GM18502 (cell line): ENCODE results near the gene ADAM29.
"Not testable (repeated sequence)": the region's sequence is repeated elsewhere in the genome, so short reads cannot be mapped to it uniquely, and the experiment has no call there.

Experiments
- ATAC-seq: cut with Tn5 transposase; IDR thresholded peaks from one replicate; pipeline ENCODE4 v1.9.1; 2021; ENCODE audit warnings: mild to moderate bottlenecking; ENCODE audit not compliant: unreplicated experiment, poor library complexity

The ADAM29 gene

GRCh38 chr4:174940002-174940401 lies 21.8 kb downstream of the ADAM29 start:
- no peak for ATAC-seq

- ATAC-seq, result no peak
Observed at GRCh38 chr4:174946246-174946645, 28.1 kb downstream of the ADAM29 start.

- no peak for ATAC-seq
Observed at GRCh38 chr4:174948826-174949225, 30.7 kb downstream of the ADAM29 start.

DNA sequence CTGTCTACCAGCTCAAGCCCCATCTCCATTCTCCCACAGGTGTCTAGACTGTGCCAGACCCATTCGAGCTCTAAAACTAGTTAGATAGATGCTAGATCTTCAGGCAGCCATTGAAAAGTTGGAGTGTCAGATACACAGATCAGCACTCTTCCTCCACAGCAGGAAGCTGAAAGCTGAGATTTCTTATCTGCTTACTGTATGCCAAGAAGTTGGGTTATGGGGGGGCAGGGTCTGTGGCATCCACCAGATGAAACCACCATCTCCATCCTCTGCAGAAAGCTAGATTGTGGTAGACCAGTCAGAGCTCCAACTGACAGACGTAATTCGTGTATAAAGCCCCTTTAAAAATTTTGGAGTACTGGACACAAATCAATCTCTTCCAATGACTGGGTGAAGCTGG lies 54.8 kb downstream of the ADAM29 start:
- no peak for ATAC-seq

DNA sequence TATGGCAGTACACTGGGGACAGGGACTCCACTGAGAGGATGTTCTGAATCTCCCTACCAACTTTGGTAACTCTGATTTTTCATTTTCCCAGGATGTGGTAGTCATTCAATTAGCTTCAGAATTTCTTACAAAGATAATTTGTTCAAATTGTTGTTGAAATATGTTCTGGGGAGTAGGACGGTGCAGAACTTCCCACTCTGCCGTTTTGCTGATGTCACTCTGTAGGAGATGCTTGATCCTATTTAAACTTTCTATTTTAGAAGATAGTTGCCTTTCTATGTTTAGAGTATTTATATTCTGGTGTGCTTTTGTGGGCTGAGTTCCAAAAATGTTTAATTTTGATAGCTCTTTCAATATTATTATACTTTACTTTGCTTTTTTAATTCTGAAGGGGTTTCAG lies 55.2 kb downstream of the ADAM29 start:
- ATAC-seq, result no peak

DNA sequence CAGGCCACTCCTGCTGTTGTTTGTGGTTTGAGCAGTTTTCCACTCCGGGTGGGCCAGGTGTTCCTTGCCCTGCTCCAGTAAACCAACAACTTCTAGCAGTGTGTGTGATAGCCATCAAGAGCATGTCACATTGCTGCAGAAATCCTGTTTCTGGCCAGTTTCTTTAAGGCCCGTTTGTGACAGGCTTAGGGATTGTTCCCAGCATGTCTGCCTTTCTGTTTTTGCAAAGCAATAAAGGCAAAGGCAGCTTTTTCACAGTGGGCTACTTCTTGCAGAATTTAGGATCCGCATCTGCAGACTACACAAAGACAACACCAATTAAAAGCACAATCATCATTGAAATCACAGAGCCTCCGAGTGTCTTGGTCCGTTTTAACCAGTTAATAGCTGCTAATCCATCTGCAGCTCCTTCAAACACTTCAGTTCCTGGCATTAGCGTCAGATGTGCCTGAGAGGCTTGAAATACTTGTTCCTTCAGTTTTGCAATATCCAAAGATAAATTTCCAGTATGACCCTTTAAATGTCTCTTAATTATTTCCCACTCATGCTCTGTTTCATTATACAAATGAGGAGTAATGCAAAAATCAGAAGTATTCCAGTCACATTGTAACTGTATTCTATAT lies 65.1 kb downstream of the ADAM29 start:
- ATAC-seq, result no peak

DNA sequence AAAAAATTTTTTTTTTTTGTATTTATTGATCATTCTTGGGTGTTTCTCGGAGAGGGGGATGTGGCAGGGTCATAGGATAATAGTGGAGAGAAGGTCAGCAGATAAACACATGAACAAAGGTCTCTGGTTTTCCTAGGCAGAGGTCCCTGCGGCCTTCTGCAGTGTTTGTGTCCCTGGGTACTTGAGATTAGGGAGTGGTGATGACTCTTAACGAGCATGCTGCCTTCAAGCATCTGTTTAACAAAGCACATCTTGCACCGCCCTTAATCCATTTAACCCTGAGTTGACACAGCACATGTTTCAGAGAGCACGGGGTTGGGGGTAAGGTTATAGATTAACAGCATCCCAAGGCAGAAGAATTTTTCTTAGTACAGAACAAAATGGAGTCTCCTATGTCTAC lies 65.7 kb downstream of the ADAM29 start:
- ATAC-seq, result not testable (repeated sequence)

- no peak for ATAC-seq
Observed at GRCh38 chr4:174989791-174990190, 71.6 kb downstream of the ADAM29 start.

- no peak for ATAC-seq
Observed at GRCh38 chr4:174993916-174994315, 75.8 kb downstream of the ADAM29 start.

DNA sequence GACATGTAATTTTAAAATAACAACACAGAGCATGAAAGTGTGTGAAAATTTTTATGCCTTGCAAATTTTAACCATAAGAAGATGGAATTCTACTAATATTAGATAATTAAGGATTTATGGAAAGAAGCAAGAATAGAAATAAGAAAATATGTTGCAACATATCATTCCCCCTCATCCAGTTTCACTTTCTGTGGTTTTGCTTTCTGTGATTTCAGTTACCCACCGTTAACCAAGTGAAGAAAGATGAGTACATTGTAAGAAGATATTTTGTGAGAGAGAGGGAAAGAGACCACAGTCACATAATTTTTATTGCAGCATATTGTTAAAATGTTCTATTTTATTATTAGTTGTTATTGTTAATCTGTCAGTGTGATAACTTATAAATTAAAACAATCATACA lies 77.9 kb downstream of the ADAM29 start:
- ATAC-seq, result no peak

- no peak for ATAC-seq
Observed at GRCh38 chr4:174999407-174999806, 81.2 kb downstream of the ADAM29 start.

GRCh38 chr4:175017751-175018150 lies 99.6 kb downstream of the ADAM29 start:
- no peak for ATAC-seq

DNA sequence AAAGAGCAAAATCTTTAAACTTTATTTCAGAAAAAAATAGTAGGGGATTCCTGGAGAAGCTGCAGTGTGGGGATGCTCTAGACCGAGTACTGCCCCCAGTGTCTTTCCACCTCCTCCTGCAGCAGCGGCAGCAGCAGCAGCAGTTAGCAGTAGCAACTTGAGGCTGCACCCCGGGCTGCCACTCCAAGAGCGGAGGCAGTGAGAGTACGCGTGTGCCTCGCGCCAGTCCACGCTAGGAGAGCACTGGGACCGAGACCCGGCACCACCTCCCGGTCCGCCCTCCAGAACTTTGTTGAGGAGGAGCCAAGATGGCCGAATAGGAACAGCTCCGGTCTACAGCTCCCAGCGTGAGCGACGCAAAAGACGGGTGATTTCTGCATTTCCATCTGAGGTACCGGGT lies 101.3 kb downstream of the ADAM29 start:
- ATAC-seq, result not testable (repeated sequence)
